ENCODE measurements around the gene SPATA13.

Gene SPATA13

DNA sequence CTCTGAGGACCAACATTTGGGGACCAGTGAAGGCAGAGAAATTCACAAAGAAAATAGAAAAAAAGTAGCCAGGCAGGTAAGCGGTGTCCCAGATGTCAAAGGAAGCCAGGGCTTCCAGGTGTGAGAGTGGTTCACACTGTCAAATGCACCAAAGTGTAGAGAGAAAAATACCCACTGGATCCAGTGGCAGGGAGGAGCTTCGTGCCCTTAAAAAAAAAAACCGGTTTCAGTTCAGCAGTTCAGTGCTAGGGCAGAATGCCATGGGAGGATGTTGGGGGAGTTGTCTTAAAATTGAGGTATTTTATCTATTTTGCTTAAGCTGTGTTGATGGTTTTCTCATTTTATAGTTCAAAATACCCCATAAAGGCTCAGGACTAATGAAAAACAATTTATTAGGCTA, 101.0 kb downstream of the SPATA13 start:
- DNase-seq = no peak

DNA sequence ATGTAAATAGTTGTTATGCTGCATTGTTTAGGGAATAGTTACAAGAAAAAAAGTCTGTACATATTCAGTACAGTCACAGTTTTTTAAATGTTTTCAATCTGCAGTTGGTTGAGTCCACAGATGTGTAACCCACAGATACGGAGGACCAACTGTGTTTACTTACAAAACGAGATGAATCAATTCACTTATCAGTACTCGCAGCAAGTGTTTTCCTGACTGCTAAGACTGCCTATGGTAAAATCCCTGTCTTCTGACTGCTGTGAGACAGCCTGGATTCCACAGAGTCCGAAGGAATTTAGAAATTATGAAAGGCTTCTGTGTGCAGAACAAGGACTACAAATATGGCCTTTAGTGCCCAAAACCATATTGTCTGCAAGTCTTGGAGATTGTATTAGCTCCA, 103.1 kb downstream of the SPATA13 start:
- DNase-seq = no peak

DNA sequence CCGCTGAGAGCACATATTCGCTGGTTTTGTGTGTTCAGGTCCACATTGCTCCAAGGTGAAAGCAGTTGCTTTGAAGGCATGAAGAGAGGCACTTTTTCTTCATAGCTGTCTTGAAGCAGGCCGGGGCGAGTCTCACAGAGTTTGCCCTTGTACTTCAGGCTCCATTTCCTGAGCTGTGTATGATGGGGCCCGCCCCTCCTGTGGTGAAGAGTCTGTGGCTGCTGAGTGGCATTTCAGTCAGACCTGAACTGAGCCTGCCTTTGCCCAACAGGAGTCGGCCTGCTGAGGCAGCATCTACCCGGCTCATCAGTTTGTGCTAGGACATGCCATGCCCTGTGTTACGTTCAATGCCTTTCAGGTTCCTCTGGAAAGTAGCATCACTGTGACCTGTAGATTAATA, 104.5 kb downstream of the SPATA13 start:
- DNase-seq = no peak

DNA sequence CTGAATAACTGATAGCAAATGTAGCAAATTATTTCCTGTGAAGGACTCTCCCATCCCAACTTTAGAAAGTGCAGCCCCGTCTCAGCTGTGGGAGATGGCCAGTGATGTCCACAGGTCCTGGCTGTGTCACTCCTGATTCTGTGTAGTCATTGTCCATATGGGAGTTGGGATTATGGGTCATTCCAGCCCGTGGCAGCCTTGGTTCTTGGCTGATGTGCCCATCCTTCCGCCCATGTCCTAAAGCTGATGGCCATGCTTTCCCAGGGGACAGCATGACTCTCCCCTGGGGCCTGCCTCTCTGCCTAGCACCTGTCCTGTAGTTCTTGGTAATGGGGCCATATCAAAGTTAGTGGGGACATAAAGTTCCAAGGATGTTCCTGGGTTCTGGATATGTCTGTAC, 104.9 kb downstream of the SPATA13 start:
- no peak for DNase-seq

DNA sequence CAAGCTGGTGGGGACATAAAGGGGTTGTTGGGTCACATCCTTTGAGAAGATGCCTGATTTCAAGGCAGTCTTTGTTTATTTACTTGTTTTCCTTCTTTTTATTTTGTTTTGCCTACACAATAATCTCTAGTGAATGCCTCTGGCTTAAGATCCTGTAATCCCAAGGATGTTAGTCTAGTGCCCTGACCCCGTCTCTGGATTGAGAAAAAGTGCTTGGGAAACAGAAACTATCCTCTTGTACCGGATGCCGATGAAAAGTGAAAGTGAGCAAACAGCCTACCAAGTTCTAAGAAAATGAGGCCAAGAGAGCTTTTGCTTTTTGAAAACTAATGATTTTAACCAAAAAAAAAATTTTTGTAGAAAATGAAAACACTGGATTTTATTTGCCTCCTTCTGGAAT, 106.8 kb downstream of the SPATA13 start:
- DNase-seq = no peak

DNA sequence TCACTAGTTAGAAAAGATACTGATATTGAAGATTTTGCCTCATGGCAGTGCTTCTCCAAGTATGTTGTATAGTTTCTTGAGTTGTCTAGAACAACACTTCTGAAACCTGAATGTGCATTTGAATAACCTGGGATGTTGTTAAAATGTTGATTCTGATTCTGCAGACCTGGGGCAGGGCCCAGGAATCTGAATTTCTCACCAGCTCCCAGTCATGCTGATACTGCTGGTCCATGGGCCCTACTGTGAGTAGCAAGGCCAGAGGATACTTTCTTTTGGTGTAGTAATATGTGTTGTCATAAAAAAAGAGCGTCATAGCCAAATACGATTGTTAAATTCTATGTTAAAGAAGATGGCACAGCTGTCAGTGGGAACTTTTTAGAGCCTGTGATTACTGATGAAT, 107.3 kb downstream of the SPATA13 start:
- no peak for DNase-seq

DNA sequence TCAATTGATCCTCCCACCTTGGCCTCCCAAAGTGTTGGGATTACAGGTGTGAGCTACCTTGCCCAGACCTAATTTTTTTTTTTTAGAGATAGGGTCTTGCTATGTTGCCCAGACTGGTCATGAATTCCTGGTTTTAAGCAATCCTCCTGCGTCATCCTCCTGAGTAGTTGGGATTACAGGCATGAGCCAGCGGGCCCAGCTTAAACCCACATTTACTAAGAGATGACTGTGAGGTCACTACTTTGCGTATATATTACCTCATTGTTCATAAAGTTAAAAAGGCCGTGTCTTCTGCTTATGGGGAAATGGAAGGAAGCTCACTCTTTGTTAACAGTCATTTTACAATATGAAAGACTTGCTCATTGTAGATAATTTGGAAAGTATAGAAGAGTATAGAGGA, 109.3 kb downstream of the SPATA13 start:
- DNase-seq = no peak

DNA sequence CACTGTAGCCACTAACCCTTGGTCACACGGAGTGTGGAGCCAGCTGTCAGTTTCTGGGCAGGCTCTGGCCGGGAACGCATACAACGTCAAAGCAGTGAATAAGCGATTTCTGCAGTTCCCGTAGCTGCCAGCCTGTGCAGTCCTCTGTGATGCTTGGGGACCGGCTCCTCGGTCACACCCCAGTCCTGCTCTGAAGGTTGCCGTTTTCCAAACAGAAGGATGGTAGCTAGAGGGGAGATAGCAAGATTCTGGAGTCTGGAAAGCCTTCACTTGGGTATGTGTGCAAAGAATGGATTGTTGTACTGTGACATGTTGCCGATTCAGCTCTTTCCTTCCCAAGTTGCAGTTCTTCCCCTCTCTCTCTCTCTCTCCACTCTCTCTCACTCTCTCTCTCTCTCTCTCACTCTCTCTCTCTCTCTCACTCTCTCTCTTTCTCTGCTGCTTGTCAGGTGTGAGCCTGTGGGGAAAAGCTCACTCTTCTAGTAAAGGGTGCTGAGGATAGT, 110.2 kb downstream of the SPATA13 start:
- DNase-seq = no peak

DNA sequence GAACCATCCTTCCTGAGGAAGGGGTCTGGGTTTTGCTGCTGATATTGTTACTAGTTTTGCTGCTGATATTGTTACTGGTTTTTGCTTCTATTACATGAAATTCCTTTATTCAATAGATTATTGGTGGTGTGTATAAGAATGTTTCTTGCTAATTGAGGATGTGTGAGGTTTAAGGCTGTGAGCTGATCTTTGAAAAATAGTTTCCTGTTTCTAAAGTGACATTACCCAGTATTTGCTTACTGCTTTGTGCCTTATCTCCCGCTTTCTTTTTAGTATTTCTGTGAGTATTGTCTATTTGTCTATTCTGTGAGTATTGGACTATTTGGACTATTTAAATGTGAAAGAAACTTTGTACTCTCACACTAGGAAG, 110.7 kb downstream of the SPATA13 start:
- no peak for DNase-seq

DNA sequence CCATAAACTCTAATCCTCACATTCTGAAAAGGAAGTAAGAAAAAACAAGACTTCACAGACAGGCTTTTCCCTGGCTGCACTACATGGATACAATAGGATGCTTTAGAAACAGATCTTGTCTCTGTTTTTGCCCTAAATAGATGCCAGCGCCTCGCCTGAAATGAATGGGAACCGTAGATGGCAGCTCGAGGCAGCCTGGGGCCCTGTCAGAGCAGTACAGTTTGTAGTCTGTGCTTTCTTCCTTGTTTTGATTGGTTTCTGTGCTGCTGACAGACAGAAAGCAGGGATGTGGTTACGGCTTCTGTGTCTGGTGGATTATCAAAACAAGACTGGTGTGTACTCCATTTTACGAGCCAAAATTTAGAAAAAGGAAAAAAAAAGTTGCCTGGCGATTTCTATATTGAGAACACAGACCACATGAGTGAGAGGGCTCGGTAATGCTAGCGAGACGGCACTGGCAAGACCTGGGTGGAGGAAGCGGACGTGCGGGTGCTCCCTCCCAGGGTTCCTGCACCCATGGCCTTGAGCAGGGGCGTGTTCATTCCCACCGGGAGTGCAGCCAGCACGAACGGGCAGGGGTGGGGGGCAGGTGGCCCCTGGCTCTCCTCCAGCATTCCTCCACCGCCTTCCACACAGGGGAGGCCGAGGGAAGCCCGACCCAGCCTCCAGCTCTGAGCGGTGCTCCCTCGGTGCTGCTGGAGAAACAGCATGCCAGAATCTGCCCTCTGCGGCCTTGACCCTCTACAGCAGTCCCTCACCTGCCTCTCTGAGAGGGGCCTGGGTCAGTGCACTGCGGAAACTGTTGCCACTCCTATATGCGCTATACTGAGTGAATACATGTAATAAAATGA, 111.3 kb downstream of the SPATA13 start:
- DNase-seq = peak; percentile 33 to 57

DNA sequence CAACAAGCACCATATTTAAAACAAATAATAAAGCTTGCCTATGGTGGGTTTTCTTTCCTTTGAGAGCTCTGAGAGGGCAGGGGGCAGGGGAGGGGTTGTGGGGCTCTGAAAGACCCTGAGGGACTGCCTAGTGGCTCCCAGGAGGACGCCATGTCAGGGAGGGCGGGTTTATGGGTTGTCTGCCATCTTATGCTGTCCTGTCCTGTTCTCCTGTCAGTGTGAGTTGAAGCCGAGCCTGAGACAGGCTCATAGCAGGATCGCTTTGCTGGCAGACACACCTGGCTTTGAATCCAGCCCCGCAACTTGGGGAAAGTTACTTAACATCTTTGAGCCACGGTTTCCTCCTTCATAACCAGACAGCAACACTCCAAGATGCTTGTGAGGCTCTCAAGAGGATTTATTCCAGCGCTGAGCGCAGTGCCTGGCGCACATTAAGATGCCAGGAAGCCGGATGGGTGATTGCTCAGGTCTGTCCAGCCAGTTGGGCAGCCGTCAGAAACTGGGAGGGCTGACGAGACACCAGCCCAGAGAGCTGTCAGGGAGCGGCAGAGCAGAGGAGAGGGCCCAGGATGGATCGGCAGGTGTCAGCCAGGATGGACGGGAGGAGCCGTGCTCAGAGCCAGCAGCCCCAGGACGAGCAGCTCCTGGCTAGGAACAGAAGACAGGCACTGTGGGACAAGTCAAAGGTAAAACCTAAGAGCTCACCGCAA, 112.1 kb downstream of the SPATA13 start:
- DNase-seq = no peak

DNA sequence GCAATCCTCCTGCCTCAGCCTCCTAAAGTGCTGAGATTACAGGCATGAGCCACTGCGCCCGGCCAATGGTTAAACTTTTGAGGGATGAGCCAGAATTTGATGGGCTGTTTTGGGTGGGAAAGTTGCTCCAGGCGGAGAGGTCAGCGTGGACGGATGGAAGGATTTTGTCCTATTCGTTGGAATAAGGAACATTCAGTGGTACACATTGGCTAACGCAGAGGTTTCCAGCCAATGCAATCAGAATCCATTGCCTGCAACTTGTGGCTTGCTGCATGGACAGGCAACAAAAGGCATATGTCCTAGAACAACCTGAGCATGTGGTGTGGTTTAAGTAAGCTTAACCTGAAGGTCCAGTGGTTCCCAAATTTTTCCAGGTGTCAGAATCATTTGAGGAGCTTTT, 113.4 kb downstream of the SPATA13 start:
- no peak for DNase-seq

DNA sequence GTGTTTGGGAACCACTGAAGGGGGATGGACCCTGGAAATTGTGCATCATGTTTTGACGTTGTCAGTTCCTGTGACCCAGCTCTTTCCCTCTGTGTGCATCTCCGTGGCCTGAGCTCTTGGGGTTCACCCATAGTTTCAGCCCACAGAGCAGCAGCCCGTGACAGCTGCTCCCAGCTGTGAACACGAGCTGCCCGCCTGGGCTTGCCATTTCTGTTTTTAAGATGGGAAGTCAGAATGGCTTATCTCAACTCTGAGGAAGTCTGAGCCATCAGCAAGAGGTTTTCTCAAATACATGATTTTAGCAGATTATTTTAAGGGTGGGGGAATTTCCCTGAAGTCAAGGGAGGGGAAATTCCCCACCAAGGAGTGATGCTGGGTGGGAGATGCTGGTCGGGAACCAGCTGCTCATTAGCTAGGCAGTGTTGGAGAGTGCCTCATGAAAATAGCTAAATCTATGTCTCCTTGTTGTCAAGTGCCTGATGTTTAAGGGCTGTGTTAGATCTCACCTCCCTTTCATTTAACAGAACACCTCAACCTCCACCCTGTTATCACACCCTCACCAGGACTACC, 114.0 kb downstream of the SPATA13 start:
- DNase-seq = no peak

DNA sequence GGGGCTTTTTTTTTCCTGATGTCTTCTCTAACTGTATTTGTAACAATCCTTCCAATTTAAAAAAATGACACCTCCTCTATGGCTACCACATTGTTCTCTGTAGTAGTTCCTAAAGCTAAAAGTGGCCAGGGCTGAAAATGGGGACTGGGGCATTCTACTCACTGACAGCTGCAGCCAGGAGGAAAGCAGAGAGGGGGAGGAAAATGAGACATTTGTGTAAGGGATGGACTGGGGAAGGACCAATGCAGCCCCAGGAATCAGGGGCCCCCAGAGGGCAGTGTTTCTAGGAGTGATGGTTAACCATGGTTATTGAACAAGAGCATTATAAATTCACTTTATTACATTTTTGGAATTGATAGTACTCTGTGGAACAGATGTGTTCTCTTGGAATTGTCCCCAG, 114.5 kb downstream of the SPATA13 start:
- no peak for DNase-seq

DNA sequence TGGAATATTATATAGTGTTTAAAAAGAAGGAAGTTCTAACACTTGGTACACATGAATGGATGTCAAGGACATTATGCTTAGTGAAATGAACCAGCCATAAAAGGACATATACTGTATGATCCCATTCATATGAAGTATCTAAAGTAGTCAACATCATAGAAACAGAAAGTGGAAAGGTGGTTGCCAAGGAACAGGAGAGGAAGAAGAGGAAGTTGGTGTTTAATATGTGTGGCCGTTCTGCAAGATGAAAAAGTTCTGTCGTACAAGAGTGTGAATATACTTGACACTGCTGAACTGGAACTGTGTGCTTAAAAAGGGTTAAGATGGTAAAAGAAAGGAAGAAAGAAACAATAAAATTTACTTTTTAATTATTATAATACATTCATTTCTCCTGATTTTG, 115.8 kb downstream of the SPATA13 start:
- DNase-seq = no peak

DNA sequence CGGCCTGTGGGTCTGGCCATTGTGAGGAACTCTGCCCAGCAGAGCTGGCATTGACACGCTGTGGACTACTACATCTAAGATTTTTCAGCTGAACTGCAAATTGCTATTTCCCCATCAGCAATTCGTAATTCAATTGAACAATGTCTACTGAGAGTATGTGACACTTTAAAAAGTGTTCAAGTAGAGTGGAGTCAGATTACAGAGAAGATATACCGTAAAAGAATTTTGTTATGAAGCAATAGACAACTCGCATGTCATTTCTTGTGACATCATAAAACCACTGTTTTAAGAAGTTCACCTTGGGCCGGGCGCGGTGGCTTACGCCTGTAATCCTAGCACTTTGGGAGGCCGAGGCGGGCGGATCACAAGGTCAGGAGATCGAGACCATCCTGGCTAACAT, 116.3 kb downstream of the SPATA13 start:
- DNase-seq = no peak

DNA sequence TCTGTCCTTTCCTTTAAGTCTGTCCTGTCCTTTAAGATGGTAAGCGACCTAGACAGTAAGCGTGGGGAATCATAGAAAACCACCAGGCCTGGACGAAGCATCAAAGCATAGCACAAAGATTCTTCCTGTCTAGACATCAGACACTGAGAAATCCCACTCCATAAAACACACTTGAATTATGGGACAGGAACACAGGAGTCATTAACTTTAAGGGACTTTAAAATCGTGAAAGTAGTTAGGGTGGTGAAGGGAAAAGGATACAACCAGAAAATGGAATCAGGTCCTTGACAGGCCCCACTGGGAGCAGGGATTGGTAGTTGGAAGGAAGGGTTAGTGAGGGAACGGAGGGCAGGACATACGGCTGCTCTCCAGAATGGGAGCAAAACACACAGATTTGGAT, 117.2 kb downstream of the SPATA13 start:
- DNase-seq = no peak

DNA sequence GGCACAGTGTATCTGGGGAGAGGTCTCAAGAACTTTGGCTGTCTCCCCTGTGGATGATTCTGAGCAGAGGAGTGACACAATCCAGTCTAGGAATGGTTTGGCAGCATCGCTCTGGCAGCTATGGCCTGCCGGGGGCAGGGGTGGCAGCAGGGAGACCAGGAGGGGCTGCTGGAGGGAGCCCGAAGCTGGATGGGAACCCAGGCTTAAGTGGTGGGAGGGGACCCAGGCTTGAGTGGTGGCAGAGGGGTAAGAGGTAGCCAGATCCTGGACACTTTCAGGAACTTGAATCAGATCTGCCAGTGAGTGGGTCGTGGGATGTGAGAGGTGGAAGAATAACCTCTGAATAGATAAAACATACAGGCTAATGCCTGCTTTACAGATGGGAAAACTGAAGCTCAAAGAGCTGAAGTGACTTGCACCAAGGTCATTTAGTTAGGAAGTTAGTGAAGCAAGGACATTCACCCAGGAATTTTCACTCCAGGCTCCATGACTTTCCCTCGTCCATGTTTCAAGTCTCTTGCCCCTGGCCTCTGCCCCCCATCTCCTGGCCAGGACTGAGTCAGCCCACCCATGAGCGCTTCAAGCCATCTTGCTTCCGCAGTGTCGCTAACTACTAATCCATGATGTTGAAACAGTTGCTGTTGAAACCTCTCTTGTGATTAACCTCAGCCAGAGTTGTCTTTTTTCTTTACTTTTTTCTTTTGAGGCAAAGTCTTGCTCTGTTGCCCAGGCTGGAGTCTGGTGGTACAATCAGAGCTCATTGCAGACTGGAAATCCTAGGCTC, 119.0 kb downstream of the SPATA13 start:
- no peak for DNase-seq

DNA sequence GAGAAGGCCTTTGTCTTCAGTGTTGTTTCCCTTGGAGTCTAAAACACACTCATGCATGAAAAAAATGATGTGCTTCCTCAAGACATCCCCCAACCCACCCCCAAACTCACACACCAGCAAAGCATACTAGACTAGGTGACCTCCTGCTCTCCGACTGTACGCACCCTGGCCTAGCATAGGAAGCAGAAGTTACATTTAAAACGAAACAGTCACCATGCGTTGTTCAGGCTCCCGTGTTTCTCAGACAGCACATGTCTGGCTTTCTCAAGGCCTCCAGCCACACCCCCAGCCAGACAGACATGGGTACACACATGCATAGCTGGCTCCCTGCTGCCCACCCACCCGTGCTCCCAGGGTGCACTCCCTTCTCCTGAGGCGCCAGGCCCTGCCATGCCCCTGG, 120.2 kb downstream of the SPATA13 start:
- DNase-seq = no peak

DNA sequence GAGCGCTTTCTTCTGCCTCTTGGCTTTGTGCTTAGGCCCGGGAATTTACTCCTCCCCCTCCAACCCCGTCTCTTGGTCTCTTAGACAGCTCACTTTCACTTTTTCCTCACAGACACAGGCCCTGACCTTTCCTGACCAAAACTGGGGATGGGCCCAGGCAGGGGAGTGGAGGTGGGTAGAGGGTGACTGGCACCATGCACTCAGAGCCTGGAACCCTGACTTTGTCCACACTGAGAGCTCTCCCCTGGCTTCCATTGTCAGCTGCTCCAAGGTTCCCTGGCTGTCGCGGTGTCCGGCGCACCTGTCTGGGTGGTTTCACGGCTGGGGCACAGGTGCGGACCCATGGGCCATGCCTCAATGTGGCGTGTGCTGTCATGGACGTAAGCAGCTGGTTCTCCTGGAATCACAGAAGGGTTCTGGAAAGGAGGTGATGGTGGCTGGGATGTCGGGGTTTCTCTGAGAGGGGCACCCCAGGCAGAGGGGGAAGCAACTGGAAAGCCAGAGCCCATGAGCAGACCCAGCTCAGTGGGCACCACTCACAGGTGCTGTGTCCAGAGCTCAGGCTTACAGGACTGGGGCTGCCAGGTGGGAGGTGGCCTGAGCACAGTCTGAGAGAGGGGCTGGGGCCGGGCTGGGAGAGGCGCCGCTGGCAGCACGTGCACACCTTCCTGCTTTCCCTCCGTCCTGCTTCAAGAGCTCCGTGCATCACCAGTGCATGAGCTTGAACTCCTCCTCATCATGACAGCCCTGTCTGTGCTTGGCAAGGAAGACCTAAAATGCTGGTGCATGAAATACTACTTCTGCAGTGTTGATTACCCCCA, 120.9 kb downstream of the SPATA13 start:
- no peak for DNase-seq

DNA sequence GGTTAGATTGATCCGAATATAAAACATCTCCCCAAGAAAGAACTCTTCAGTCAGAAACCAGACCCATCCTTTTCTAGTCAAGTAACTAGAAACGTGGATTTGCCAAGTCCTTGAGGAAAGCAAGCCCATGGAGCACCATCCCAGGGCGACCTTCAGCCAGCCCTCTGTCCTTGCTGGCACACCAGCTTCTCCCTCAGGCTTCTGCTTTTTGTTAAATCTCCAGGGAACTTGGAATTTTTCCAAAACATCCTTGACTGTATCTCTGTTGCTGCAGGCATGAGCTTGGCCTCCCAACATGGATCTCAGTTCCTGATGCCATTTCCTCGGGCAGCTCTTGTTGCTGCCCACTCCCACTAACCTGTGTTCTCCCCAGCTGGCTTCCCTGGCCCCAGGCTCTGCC, 121.7 kb downstream of the SPATA13 start:
- no peak for DNase-seq

DNA sequence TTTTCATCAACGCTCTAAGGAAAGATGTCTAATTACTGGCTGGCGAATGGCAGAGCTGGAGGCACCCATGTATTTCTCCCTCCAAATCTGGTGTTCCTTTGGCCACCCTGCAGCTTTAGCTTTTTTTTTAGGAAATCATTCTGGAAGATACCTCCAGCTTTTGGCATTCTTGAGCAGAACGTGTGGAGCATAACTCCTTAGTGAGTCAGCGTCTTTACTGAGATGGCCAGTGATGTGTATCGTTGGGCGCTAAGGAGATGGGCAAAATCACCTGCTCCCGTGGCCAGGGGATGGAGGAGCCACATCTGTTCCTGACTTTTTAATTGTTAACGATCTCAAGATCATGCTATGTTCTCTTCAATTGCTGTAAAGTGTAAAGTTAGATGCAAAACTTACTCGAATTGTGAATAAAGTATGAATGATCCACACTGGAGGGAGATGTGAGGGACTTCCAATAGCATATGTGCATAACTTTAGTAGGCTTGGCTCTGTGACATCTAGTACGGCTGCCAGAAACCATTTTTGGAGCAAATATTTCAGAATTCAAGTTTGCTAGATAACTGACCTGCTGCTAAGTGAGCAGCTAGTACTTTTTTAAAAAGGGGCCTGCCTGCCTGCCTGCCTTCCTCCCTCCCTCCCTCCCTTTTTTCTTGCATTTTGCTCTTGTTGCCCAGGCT, 124.5 kb downstream of the SPATA13 start:
- DNase-seq = no peak
